ENCODE measurements around the gene MRPS26. TPM values are rescaled to one million over a fixed set of nuclear protein-coding genes. Genes with fewer than 3 reads are reported as not detected.

MRPS26 gene
- total and polyA plus RNA-seq, 4 donors, result 26.9 to 65.2 (median 40.3) TPM

GRCh38 chr20:3003416-3003815 is 42.4 kb upstream of the MRPS26 start:
- Histone ChIP-seq H3K9ac (ENCODE audit: low read depth in 1 of 2, low read length in 2 of 2) (no peak overlapping the region), H3K4me1 (ENCODE audit: control insufficient read depth in 4 of 4, insufficient read depth in 4 of 4, low read length in 3 of 4) (no peaks in the 10 kb centered on the region), H3K27ac (ENCODE audit: low read depth in 1 of 2, low read length in 2 of 2) (no peak overlapping the region), H3K4me3 (ENCODE audit: low read depth in 1 of 3, low read length in 3 of 3) (no peak overlapping the region), H3K9me3 (ENCODE audit: control insufficient read depth in 4 of 4, low read length in 3 of 4) (no peaks in the 10 kb centered on the region), H3K27me3 (ENCODE audit: control insufficient read depth in 4 of 4, insufficient read depth in 4 of 4, low read length in 3 of 4) (no peaks in the 10 kb centered on the region), H3K36me3 (ENCODE audit: control insufficient read depth in 4 of 4, insufficient read depth in 3 of 4, low read depth in 1 of 4, low read length in 3 of 4) (peaks cover 1 to 17% (median 12%) of the 10 kb centered on the region in 4 donors)
- WGBS, result 88% methylated on average over 2 of the region's 2 CpGs
- TF ChIP-seq FOXA2 (IDR thresholded peaks at IDR 0.05) (no peak), REST (IDR thresholded peaks at IDR 0.05) (no peak), YY1 (IDR thresholded peaks at IDR 0.05) (no peak), EGR1 (IDR thresholded peaks at IDR 0.05; ENCODE audit: low read depth in 2 of 2) (no peak), HNF4A (conservative IDR thresholded peaks at IDR 0.05) (no peak), RXRA (IDR thresholded peaks at IDR 0.05) (no peak), JUND (IDR thresholded peaks at IDR 0.05) (no peak), ATF3 (IDR thresholded peaks at IDR 0.05) (no peak), FOXA1 (IDR thresholded peaks at IDR 0.05) (no peak), HNF4G (IDR thresholded peaks at IDR 0.05) (no peak), MAX (IDR thresholded peaks at IDR 0.05) (no peak)
- no peak for DNase-seq (ENCODE audit: low spot score)

GRCh38 chr20:3010985-3011723 is 34.7 kb upstream of the MRPS26 start:
- H3K27me3 ChIP-seq (ENCODE audit: control insufficient read depth in 4 of 4, insufficient read depth in 4 of 4, low read length in 3 of 4), result no peaks in the 10 kb centered on the region
- peaks cover 0 to 19% (median 10%) of the 10 kb centered on the region in 4 donors for H3K36me3 ChIP-seq (ENCODE audit: control insufficient read depth in 4 of 4, insufficient read depth in 3 of 4, low read depth in 1 of 4, low read length in 3 of 4)
- H3K4me3 ChIP-seq (ENCODE audit: low read depth in 1 of 3, low read length in 3 of 3), result no peak overlapping the region
- DNase-seq (ENCODE audit: low spot score), result no peak
- H3K9ac ChIP-seq (ENCODE audit: low read depth in 1 of 2, low read length in 2 of 2), result no peak overlapping the region
- H3K9me3 ChIP-seq (ENCODE audit: control insufficient read depth in 4 of 4, low read length in 3 of 4), result no peaks in the 10 kb centered on the region
- WGBS, result 95% methylated on average over 1 of the region's 1 CpG
- no peak for TF ChIP-seq ZBTB33 (IDR thresholded peaks at IDR 0.05)
- no peak for TF ChIP-seq SP1 (IDR thresholded peaks at IDR 0.05)
- no peak for TF ChIP-seq CTCF (IDR thresholded peaks at IDR 0.05; ENCODE audit: low read depth, low read length, missing input control)
- no peak for TF ChIP-seq HNF4A (conservative IDR thresholded peaks at IDR 0.05)
- no peak for TF ChIP-seq YY1 (IDR thresholded peaks at IDR 0.05)
- no peak for TF ChIP-seq TAF1 (conservative IDR thresholded peaks at IDR 0.05)
- TF ChIP-seq FOXA1 (IDR thresholded peaks at IDR 0.05), result no peak
- TF ChIP-seq NR2F2 (IDR thresholded peaks at IDR 0.05), result no peak
- no peak for TF ChIP-seq FOXA2 (IDR thresholded peaks at IDR 0.05)
- no peak for TF ChIP-seq ATF3 (IDR thresholded peaks at IDR 0.05)
- no peak for TF ChIP-seq HNF4G (IDR thresholded peaks at IDR 0.05)
- TF ChIP-seq RAD21 (IDR thresholded peaks at IDR 0.05), result no peak
- no peak for TF ChIP-seq EGR1 (IDR thresholded peaks at IDR 0.05; ENCODE audit: low read depth in 2 of 2)
- no peak for TF ChIP-seq RXRA (IDR thresholded peaks at IDR 0.05)
- no peak for TF ChIP-seq MAX (IDR thresholded peaks at IDR 0.05)
- TF ChIP-seq GABPA (IDR thresholded peaks at IDR 0.05 in 1 of 2, conservative IDR thresholded peaks at IDR 0.05 in 1 of 2), result no peak
- TF ChIP-seq REST (IDR thresholded peaks at IDR 0.05), result no peak
- TF ChIP-seq JUND (IDR thresholded peaks at IDR 0.05), result no peak
- no peak overlapping the region for H3K27ac ChIP-seq (ENCODE audit: low read depth in 1 of 2, low read length in 2 of 2)
- H3K4me1 ChIP-seq (ENCODE audit: control insufficient read depth in 4 of 4, insufficient read depth in 4 of 4, low read length in 3 of 4), result no peaks in the 10 kb centered on the region
